ENCODE data around the gene RIMBP3B.
"Not testable (repeated sequence)": the region's sequence is repeated elsewhere in the genome, so short reads cannot be mapped to it uniquely, and the experiment has no call there.

- not testable (repeated sequence) for TF ChIP-seq CTCF, EP300 (IDR thresholded peaks at IDR 0.05)
Observed at GRCh38 chr22:21389480-21389879, 5.9 kb downstream of the RIMBP3B start.
